ENCODE data around the gene CDC25B. TPM values are rescaled to one million over a fixed set of nuclear protein-coding genes. Genes with fewer than 3 reads are reported as not detected.

Gene CDC25B
- total and polyA plus RNA-seq, 2 of the 13 experiments (the other 11 are each of a cell fraction or from before 2014, with no cell fraction given) = 14.5 to 19.4 TPM

GRCh38 chr20:3820901-3821727 is 25.0 kb downstream of the CDC25B start (continued):
- TF ChIP-seq KLF16 (CRISPR knock-in tag; IDR thresholded peaks at IDR 0.05) (no peak), TFAP4 (IDR thresholded peaks at IDR 0.05; ENCODE audit: borderline replicate concordance, low read depth) (no peak), NFATC3 (CRISPR knock-in tag; IDR thresholded peaks at IDR 0.05) (no peak), ZNF276 (CRISPR knock-in tag; IDR thresholded peaks at IDR 0.05; ENCODE audit: low read depth) (no peak), ZNF407 (CRISPR knock-in tag; IDR thresholded peaks at IDR 0.05; ENCODE audit: not compliant biosample characterization) (no peak), SUZ12 (IDR thresholded peaks at IDR 0.05; ENCODE audit: low read depth, low read length) (no peak), ZBTB34 (CRISPR knock-in tag; IDR thresholded peaks at IDR 0.05) (no peak), ZNF569 (CRISPR knock-in tag; IDR thresholded peaks at IDR 0.05; ENCODE audit: borderline replicate concordance) (no peak), AHR (CRISPR knock-in tag; IDR thresholded peaks at IDR 0.05) (no peak), ZNF567 (CRISPR knock-in tag; IDR thresholded peaks at IDR 0.05; ENCODE audit: borderline replicate concordance) (no peak), BCL6 (CRISPR knock-in tag; IDR thresholded peaks at IDR 0.05) (no peak; the same call in 1 of the 2 replicates), ZNF510 (CRISPR knock-in tag; IDR thresholded peaks at IDR 0.05; ENCODE audit: low read depth) (no peak), ZBTB21 (CRISPR knock-in tag; IDR thresholded peaks at IDR 0.05) (no peak), AGO2 (optimal IDR thresholded peaks at IDR 0.05; ENCODE audit: low read depth, low read length) (no peak), KMT2B (CRISPR knock-in tag; IDR thresholded peaks at IDR 0.05) (no peak)

All from HepG2 (cell line).